A549 (cell line): ENCODE measurements around the gene HMGN4.

Experiments
- CTCF ChIP-seq: fragments of >200 bp; sonication (Bioruptor Twin); formaldehyde crosslinking; IDR thresholded peaks from 3 replicates; pipeline ENCODE4 v1.5.1; 2016
- HMGXB4 ChIP-seq: fragments of 250-450 bp; sonication (Bioruptor Pico); IDR thresholded peaks from 2 replicates; pipeline ENCODE4 v1.5.0; 2021; ENCODE audit warnings: mild to moderate bottlenecking, moderate library complexity, borderline replicate concordance
- POLR2A ChIP-seq: IDR thresholded peaks from 2 replicates; pipeline ENCODE4 v1.6.1; 2012; ENCODE audit warnings: mild to moderate bottlenecking, low read length
- RNF2 ChIP-seq: fragments of 200-600 bp; sonication (generic); IDR thresholded peaks from 2 replicates; pipeline ENCODE4 v1.6.1; 2016; ENCODE audit warnings: low read depth, mild to moderate bottlenecking, antibody characterized with exemption, moderate library complexity, borderline replicate concordance
- TF ChIP-seq, protein P1 (sequence below): fragments of 150-350 bp; IDR thresholded peaks from 2 replicates; pipeline ENCODE4 v1.6.1; 2014; ENCODE audit warnings: low read depth, mild to moderate bottlenecking, low read length

- TF ChIP-seq CTCF (no peak), POLR2A (no peak), HMGXB4 (CRISPR knock-in tag) (no peak), RNF2 (no peak)
- TF ChIP-seq, protein P1, sequence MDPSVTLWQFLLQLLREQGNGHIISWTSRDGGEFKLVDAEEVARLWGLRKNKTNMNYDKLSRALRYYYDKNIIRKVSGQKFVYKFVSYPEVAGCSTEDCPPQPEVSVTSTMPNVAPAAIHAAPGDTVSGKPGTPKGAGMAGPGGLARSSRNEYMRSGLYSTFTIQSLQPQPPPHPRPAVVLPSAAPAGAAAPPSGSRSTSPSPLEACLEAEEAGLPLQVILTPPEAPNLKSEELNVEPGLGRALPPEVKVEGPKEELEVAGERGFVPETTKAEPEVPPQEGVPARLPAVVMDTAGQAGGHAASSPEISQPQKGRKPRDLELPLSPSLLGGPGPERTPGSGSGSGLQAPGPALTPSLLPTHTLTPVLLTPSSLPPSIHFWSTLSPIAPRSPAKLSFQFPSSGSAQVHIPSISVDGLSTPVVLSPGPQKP = no peak
These were observed 38.1 kb upstream of the HMGN4 start, which contains the start of gene BTN1A1 for GRCh38 chr6:26500102-26500501.
